Caki2 (cell line): Measurements from ENCODE around the gene LRBA. TPM values are rescaled to one million over a fixed set of nuclear protein-coding genes. Genes with fewer than 3 reads are reported as not detected.
"Not testable (repeated sequence)": the region's sequence is repeated elsewhere in the genome, so short reads cannot be mapped to it uniquely, and the experiment has no call there.

Experiments
- DNase-seq: peaks from one replicate; pipeline ENCODE4 v3.0.0-alpha.2; 2015; ENCODE audit warnings: low read depth
- in situ Hi-C: cut with HindIII; loops from 2 replicates; pipeline ENCODE4 v1.10.0; 2016; ENCODE audit warnings: low sequenced_read_pairs, low pct_unique_long_range_greater_than_20kb, mixed read lengths
- total RNA-seq: library from RNA; depleted of rRNA; stranded (reverse); fragments of >200 nt; shearing (Covaris generic); gene quantifications from 2 replicates; pipeline ENCODE4 v1.2.3, GENCODE V29; 2014; ENCODE audit warnings: low replicate concordance

LRBA gene
- total RNA-seq, 1 experiment from 2014 or later, result 23.3 TPM

GRCh38 chr4:150415213-150415612 is 599.9 kb downstream of the LRBA start:
- DNase-seq, result no peak
- in situ Hi-C loops, result no loop called here

DNA sequence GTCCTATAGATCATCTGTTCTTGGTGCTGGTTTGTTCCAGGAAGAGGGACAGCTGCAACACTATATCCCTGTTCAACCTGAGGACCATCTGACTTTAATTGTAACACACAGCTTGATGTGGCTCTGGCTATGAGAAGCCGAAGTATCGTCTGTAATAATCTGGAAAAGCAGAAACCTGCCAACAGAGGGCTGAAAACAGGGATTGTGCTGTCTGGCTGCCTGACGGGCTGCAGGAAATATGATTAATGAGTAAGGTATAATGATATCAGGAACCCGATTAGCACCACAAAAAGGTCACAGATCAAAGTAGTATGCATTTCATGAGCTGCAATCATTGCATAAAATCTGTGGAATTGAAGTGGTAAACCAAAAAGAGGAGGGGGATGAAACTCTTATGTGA is 603.6 kb downstream of the LRBA start:
- in situ Hi-C loops, result no loop called here
- no peak for DNase-seq

- no peak for DNase-seq
- in situ Hi-C loops, result no loop called here
Observed at GRCh38 chr4:150402871-150403272, 612.2 kb downstream of the LRBA start.

DNA sequence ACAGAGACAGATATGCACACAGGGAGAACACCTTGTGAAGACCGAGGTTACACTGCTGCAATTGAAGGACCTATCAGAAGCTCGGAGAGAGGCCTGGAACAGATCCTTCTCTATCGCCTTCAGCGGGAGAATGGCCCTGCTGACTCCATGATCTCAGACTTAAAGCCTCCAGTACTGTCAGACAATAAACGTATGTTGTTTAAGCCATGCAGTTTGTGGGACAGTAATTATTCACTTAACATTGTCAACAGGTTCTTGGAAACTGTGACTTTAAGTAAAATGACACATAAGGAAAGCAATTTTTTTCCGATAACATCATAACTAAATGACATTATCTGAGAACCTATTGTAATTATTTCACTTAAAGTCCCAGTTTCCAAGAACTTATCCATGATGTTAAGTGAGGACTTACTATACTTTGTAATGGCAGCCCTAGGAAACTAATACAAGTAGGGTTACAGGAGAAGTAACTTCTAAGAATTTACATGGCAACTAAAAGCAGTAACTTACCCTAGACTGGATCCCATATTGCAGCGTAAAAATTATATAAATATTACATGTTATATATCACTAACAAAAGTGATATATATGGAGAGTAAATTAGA is 613.9 kb downstream of the LRBA start:
- no peak for DNase-seq
- in situ Hi-C loops, result no loop called here

GRCh38 chr4:150395872-150396271 is 619.2 kb downstream of the LRBA start:
- DNase-seq, result no peak
- in situ Hi-C loops, result no loop called here

DNA sequence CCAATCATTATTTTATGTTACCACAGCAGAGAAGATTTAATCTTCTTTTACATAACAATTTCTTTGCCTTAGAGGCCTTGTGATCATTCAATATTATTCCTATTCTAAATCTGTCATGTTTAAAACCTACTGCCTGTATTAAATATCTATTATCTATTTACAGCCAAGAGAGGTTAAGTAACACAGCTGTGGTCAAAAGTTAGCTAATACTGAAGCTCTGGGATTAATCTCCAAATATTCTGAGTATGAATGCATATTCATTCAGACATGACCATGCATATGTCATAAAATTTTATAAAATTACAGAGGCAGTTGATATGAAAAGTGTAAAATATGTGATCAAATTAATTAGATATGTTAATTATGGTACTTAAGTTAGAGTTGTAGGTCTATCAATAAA is 621.0 kb downstream of the LRBA start:
- in situ Hi-C loops, result no loop called here

DNA sequence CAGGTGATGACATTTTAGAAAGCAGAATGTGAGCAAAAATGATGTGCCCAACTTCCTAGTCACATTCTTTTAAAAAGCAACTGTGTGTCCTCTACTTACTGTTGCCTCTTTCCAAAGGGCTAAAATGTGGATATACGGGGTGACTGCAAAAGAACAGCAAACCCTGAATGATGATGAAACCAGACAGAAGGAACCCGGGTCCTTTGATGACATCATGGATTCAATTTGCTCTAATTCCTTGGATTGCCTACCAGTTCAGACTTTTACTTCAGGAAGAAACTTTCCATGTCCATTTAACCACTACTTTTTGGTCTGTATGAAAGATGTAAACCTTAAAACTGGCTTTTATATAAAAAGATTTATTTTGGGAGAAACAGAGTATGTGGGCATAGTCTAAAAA is 624.0 kb downstream of the LRBA start:
- DNase-seq, result no peak
- in situ Hi-C loops, result no loop called here

More for the DNA sequence above, 621.0 kb downstream of the LRBA start:
- DNase-seq, result no peak

DNA sequence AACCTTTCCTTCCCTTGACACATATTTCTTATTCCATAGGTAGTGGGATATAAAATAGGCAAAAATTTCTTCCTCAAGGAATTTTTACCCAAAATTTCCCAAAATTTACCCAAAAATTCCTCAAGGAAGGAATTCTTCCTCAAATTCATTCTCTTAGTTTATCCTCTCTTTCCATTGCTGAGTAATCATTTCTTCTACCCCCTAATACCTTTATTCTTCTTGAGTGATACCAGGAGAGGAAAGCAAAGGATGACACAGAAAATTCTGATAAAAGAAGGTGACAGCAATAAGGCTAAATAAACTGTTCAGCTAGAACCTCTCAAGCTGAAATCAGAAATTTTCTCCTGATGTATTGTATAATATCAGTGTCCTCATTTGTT is 624.6 kb downstream of the LRBA start:
- DNase-seq, result no peak
- in situ Hi-C loops, result no loop called here

DNA sequence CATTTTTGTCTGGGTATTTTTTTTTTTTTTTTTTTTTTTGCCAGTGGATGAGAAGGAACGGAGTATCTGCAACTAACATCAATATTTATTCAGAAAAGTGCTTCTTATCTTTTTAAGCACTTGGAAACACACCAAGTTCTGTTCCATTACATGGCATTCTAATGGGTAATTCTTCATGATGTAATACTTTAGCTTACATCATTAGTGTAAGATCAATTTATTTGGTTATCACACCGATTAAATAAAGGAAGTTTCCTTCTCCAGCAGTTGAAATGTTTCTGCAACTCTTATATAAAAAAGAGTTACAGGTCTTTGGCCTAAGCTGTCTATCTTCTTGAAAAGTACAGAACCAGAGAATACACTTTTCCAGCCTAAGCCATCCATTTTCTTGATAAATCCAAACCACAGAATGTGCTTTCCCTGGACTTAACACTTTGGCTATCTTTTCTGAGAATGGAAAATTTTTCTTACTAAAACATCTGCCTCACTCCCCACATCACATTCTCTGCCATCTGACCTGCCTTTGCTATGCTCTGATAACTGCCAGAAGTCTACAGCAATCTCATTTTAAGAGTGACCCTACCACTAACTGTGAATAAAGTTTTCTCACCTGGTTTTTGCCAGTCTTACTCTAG is 625.1 kb downstream of the LRBA start:
- in situ Hi-C loops, result no loop called here
- no peak for DNase-seq

GRCh38 chr4:150387981-150388380 is 627.1 kb downstream of the LRBA start:
- no peak for DNase-seq
- in situ Hi-C loops, result no loop called here

GRCh38 chr4:150386415-150386814 is 628.7 kb downstream of the LRBA start:
- in situ Hi-C loops, result not testable (repeated sequence)

DNA sequence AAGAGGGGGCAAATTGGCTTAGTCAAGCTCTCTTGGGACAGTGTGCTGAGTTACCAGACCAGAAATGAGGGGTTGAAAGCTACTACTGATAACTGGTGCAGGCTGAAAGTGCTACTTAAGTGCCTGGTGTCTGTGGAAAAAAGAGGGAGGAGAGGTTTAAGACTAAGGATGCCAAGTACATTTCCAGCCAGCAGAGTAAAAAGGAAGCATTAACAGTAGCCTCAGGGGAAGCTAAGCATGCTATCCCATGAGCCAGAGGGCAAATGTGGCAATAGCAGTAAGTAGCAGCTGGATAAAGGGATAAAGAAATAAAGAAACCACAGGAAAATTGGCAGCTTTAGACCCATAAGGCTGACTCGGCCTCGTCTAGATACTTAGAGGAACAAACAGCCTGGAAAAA is 629.5 kb downstream of the LRBA start:
- DNase-seq, result no peak
- in situ Hi-C loops, result no loop called here

More at GRCh38 chr4:150386415-150386814, 628.7 kb downstream of the LRBA start:
- not testable (repeated sequence) for DNase-seq

GRCh38 chr4:150384249-150384648 is 630.8 kb downstream of the LRBA start:
- DNase-seq, result no peak
- in situ Hi-C loops, result no loop called here

GRCh38 chr4:150382028-150382427 is 633.1 kb downstream of the LRBA start:
- in situ Hi-C loops, result no loop called here
- no peak for DNase-seq

- in situ Hi-C loops, result no loop called here
- DNase-seq, result no peak
Observed at GRCh38 chr4:150381609-150382008, 633.5 kb downstream of the LRBA start.

GRCh38 chr4:150381036-150381435 is 634.0 kb downstream of the LRBA start:
- no peak for DNase-seq
- in situ Hi-C loops, result no loop called here

GRCh38 chr4:150379454-150379853 is 635.6 kb downstream of the LRBA start:
- in situ Hi-C loops, result no loop called here
- DNase-seq, result no peak

GRCh38 chr4:150375025-150375424 is 640.1 kb downstream of the LRBA start:
- no peak for DNase-seq
- in situ Hi-C loops, result no loop called here

DNA sequence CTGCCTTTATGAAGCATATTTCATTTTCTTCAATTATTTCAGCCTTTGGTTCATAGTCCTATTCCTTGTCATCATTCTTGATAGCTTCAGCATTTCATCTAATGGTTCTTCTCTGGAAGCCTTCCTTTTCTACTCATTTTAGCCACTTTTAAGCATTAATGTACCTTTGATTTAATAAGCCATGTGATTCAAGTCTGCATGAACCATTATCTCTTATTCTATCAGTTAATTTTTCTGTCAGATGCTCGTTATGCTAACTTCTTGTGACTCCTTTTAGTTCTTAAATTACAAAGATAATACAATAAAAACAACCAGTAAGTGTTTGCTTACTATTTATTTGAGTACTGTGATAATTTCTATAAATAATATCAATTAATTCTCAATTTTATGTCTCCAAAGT is 643.2 kb downstream of the LRBA start:
- in situ Hi-C loops, result no loop called here
- no peak for DNase-seq
